HFFc6 (cell line): Measurements from ENCODE around the gene EPHA2. TPM values are rescaled to one million over a fixed set of nuclear protein-coding genes. Genes with fewer than 3 reads are reported as not detected.
A peak's percentile ranks its signal among the peaks of the same experiment; 100 is the strongest.

Experiments
- DNase-seq: peaks from one replicate; pipeline ENCODE4 v3.0.0-alpha.2; 2018
- H3K27ac Mint-ChIP-seq: 2 replicates; pipeline ENCODE4 v1.8.0; 2020; ENCODE audit warnings: mild to moderate bottlenecking, mixed read lengths
- H3K27me3 Mint-ChIP-seq: 2 replicates; pipeline ENCODE4 v1.8.0; 2021; ENCODE audit warnings: mild to moderate bottlenecking, moderate library complexity, mixed read lengths; ENCODE audit not compliant: insufficient read depth
- H3K36me3 Mint-ChIP-seq: 2 replicates; pipeline ENCODE4 v1.8.0; 2021; ENCODE audit warnings: low read depth, mixed read lengths
- H3K4me1 Mint-ChIP-seq: 2 replicates; pipeline ENCODE4 v1.8.0; 2020; ENCODE audit warnings: low read depth, mixed read lengths
- H3K4me3 Mint-ChIP-seq: 2 replicates; pipeline ENCODE4 v1.8.0; 2020; ENCODE audit warnings: mild to moderate bottlenecking, moderate library complexity, mixed read lengths
- H3K9me3 Mint-ChIP-seq: 2 replicates; pipeline ENCODE4 v1.8.0; 2020; ENCODE audit warnings: mild to moderate bottlenecking, mixed read lengths
- total RNA-seq, 6 experiments: library from RNA; stranded (reverse); fragmentation: NEBNext Ultra II Directional; extraction: Animal tissue kit (Norgen Biotek cat#: 25700); gene quantifications; 2 replicates in 1 of 6; 3 replicates in 5 of 6; pipeline ENCODE4 v1.2.3, GENCODE V29; 2021
- TF ChIP-seq, protein P1 (sequence below): fragments of 200-600 bp; sonication (generic); IDR thresholded peaks from 2 replicates; pipeline ENCODE4 v1.5.0; 2021; ENCODE audit warnings: antibody characterized with exemption, mild to moderate bottlenecking

The EPHA2 gene
- total RNA-seq, 6 experiments from 2014 or later: 77.3 to 106 (median 81.2) TPM

DNA sequence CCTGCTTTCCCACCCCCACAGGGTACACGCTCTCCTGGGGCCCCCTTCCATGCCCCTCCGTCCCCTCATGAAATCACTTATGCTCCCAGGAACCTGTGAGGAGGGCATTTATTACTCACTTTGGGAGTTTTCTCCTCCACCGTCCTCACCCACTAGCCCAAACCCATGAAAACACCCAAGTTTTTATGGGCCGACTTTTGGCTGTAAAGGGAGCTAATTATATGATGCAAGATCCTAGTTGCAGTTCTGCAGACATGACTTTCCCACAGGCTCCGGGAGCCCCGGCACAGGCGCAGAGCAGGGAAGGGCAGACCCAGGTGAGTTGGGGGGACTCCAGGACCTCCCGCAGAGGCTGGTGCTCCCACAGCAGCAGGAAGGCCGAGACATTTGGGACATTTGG, 29.7 kb downstream of the EPHA2 start:
- Mint-ChIP-seq H3K9me3 (no peaks in the 10 kb centered on the region), H3K36me3 (peaks cover 56% of the 10 kb centered on the region), H3K4me3 (no peak overlapping the region), H3K27me3 (peaks cover 20% of the 10 kb centered on the region), H3K4me1 (peaks cover 43% of the 10 kb centered on the region), H3K27ac (peak overlapping the region; percentile 21; the same call in 1 of the 2 replicates)
- TF ChIP-seq, protein P1, sequence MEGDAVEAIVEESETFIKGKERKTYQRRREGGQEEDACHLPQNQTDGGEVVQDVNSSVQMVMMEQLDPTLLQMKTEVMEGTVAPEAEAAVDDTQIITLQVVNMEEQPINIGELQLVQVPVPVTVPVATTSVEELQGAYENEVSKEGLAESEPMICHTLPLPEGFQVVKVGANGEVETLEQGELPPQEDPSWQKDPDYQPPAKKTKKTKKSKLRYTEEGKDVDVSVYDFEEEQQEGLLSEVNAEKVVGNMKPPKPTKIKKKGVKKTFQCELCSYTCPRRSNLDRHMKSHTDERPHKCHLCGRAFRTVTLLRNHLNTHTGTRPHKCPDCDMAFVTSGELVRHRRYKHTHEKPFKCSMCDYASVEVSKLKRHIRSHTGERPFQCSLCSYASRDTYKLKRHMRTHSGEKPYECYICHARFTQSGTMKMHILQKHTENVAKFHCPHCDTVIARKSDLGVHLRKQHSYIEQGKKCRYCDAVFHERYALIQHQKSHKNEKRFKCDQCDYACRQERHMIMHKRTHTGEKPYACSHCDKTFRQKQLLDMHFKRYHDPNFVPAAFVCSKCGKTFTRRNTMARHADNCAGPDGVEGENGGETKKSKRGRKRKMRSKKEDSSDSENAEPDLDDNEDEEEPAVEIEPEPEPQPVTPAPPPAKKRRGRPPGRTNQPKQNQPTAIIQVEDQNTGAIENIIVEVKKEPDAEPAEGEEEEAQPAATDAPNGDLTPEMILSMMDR: no peak
- DNase-seq: no peak

DNA sequence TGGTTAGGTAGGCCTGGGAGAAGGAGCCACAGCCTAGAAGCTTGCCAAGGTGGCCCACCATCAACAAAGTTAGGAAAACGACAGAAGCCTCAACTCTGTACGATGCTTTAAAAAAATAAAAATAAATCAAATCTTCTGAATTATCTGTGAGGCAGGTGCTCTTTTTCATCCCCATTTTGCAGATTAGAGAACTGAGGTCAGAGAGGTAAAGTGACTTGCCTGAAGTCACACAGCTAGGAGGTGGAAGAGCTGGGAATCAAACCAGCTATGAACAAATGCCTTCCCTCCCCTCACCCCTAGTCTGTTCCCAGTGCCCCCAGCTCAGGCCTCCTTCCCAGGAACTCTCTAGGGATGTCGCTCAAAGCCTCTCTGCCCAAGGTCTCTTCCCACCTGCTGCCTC, 30.4 kb downstream of the EPHA2 start:
- peaks cover 49% of the 10 kb centered on the region for H3K4me1 Mint-ChIP-seq
- peaks cover 52% of the 10 kb centered on the region for H3K36me3 Mint-ChIP-seq
- TF ChIP-seq, protein P1: no peak
- no peak overlapping the region for H3K4me3 Mint-ChIP-seq
- DNase-seq: no peak
- H3K9me3 Mint-ChIP-seq: no peaks in the 10 kb centered on the region
- peaks cover 23% of the 10 kb centered on the region for H3K27me3 Mint-ChIP-seq
- H3K27ac Mint-ChIP-seq: peak overlapping the region; percentile 66; the same call in 1 of the 2 replicates

DNA sequence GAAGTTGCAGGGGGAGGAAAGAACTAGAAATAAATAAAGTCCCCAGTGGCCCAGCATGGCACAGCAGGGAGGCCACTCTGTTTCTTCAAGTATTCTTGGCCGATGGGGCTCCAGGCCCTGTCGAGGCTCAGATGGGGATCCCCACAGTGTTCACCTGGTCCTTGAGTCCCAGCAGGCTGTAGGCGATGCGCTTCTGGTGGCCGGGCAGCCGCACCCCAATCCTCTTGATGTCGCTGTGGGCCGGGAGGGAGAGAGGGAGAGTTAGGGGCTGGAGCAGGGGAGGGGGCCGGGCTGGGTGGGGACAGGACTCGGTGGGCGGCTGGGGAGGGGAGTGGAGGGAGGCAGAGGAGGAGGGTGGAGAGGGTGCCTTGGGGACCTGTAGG, 30.8 kb downstream of the EPHA2 start:
- DNase-seq: no peak
- TF ChIP-seq, protein P1: 0 out of 2 replicates have a peak, but pooled peaks have one; percentile 18
- Mint-ChIP-seq H3K4me3 (no peak overlapping the region; the same call in 1 of the 2 replicates), H3K4me1 (peaks cover 49% of the 10 kb centered on the region), H3K9me3 (no peaks in the 10 kb centered on the region), H3K27ac (peak overlapping the region; percentile 33; the same call in 1 of the 2 replicates), H3K27me3 (peaks cover 23% of the 10 kb centered on the region), H3K36me3 (peaks cover 49% of the 10 kb centered on the region)

DNA sequence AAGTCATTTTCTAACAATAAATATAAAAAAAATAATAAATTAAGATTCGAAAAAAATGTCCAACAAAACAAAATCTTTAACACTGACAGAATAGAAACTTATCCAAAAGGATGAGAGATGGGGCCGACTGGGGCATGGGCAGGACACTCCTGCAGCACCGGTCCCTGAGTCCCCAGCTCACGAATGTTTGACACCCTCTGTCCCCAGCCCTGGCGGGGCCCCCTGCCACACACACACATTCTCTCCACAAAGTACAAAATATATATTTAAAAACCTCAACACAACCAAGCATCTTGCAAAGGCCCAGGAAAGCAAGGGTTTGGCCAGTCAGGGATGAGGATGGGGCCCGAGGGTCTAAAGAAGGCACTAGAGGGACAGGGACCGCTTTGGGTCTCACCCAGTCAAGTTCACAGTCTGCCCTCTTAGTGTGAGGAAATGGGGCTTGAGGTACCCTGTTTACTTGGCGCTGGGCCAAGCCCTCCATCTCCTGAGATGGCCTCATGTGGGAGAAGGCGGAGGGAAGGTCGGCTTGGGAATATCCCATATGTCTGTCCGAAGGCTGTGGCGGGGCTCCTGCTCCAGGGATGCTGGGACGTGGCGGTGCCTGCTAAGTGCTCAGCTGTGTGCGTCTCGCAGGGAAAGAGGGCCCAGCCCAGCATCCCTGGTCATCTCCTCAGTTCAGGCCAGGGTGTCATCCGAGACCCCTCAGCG, 31.3 kb downstream of the EPHA2 start:
- Mint-ChIP-seq H3K27ac (peak overlapping the region; percentile 33; the same call in 1 of the 2 replicates), H3K4me3 (no peak overlapping the region; the same call in 1 of the 2 replicates), H3K36me3 (peaks cover 44% of the 10 kb centered on the region), H3K27me3 (peaks cover 23% of the 10 kb centered on the region), H3K9me3 (no peaks in the 10 kb centered on the region), H3K4me1 (peaks cover 49% of the 10 kb centered on the region)
- TF ChIP-seq, protein P1: no peak
- DNase-seq: no peak

DNA sequence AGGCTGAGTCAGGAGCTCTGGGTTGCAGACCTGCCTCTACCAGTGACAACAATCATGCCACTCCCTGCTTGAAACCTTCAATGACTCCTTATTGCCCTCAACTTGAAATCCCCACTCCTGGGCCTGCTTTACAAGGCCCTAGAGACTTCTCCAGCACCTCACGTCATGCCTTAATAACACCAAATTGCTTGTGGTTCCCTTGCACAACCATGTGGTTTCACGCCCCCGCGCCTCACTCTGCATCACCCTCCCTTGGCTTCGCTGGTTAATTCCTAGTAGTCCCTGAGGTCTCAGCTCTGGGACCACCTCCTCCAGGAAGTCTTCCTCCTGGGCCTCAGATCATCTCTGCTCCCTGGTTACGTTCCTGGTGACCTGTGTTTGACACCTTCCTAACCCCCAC, 33.0 kb downstream of the EPHA2 start:
- Mint-ChIP-seq H3K4me3 (peak overlapping the region; percentile 61), H3K36me3 (peaks cover 31% of the 10 kb centered on the region), H3K27me3 (peaks cover 29% of the 10 kb centered on the region), H3K27ac (peak overlapping the region; percentile 75), H3K9me3 (no peaks in the 10 kb centered on the region), H3K4me1 (peaks cover 50% of the 10 kb centered on the region)
- DNase-seq: peak; percentile 64
- TF ChIP-seq, protein P1: no peak
